H1 (cell line): Measurements from ENCODE around the gene DCTN1. TPM values are rescaled to one million over a fixed set of nuclear protein-coding genes. Genes with fewer than 3 reads are reported as not detected.

Source experiments
- CTCF ChIA-PET: fragments of 300-600 bp; sonication (Branson Sonifier 250); formaldehyde crosslinking; loops from one replicate; lab custom pipeline; 2021; ENCODE audit not compliant: partially characterized antibody; lab: Charles Lee
- POLR2A ChIA-PET: fragments of 300-600 bp; sonication (Branson Sonifier 250); formaldehyde crosslinking; loops from one replicate; lab custom pipeline; 2021; ENCODE audit warnings: inconsistent platforms; ENCODE audit not compliant: partially characterized antibody; lab: Charles Lee
- DNase-seq, 2 experiments: peaks; one replicate each; pipeline versions ENCODE4 v3.0.0 to v3.0.0-alpha.2; 2010 to 2022; ENCODE audit warnings: low spot score in 2 of 2, low read depth in 1 of 2, mixed read lengths in 1 of 2
- FAIRE-seq: peaks from 2 replicates; lab custom pipeline; 2011; peaks lifted over from hg19 to GRCh38; lab: Jason Lieb, UNC
- H2AFZ ChIP-seq: 2 replicates; pipeline ENCODE4 v1.8.1; 2012; ENCODE audit warnings: low read length, inconsistent platforms
- H2AK5ac ChIP-seq: 2 replicates; pipeline ENCODE4 v1.6.1; 2013; ENCODE audit warnings: low read depth, low read length
- H2BK120ac ChIP-seq: replicated peaks from 2 replicates; pipeline ENCODE3; 2013; ENCODE audit warnings: low read depth, low read length, inconsistent platforms
- H2BK12ac ChIP-seq: 2 replicates; pipeline ENCODE4 v1.6.1; 2013; ENCODE audit warnings: low read depth, low read length
- H2BK15ac ChIP-seq: 2 replicates; pipeline ENCODE4 v1.6.1; 2013; ENCODE audit warnings: low read length
- H2BK20ac ChIP-seq: 2 replicates; pipeline ENCODE4 v1.6.1; 2013; ENCODE audit warnings: low read length
- H2BK5ac ChIP-seq: 2 replicates; pipeline ENCODE4 v1.6.1; 2013; ENCODE audit warnings: low read depth, low read length
- H3K14ac ChIP-seq: 2 replicates; pipeline ENCODE4 v1.6.1; 2013; ENCODE audit warnings: inconsistent platforms; ENCODE audit not compliant: insufficient read length
- H3K18ac ChIP-seq: 2 replicates; pipeline ENCODE4 v1.6.1; 2013; ENCODE audit warnings: low read length; ENCODE audit errors: extremely low read depth
- H3K23ac ChIP-seq: 2 replicates; pipeline ENCODE4 v1.6.1; 2013; ENCODE audit warnings: inconsistent platforms; ENCODE audit not compliant: insufficient read length
- H3K23me2 ChIP-seq: 2 replicates; pipeline ENCODE4 v1.6.1; 2013; ENCODE audit warnings: low read depth, low read length
- H3K27ac ChIP-seq: 2 replicates; pipeline ENCODE4 v1.6.1; 2011; ENCODE audit warnings: low read depth, low read length, inconsistent platforms
- H3K27me3 ChIP-seq, 4 experiments: replicated peaks in 1 of 4; 1 replicate in 1 of 4; 2 replicates in 3 of 4; pipeline versions ENCODE4 v1.6.1 to v1.8.1; 2011 to 2013; ENCODE audit warnings: low read length in 3 of 4, mild to moderate bottlenecking in 3 of 4, inconsistent platforms in 2 of 4, mixed read lengths in 2 of 4, moderate library complexity in 1 of 4; ENCODE audit not compliant: control insufficient read depth in 3 of 4, insufficient read depth in 3 of 4; ENCODE audit errors: extremely low read depth in 1 of 4
- H3K36me3 ChIP-seq, 4 experiments: 2 replicates each; pipeline versions ENCODE4 v1.6.1 to v1.8.1; 2011 to 2013; ENCODE audit warnings: mild to moderate bottlenecking in 4 of 4, low read length in 3 of 4, moderate library complexity in 2 of 4, control low read depth in 1 of 4, inconsistent platforms in 1 of 4; ENCODE audit not compliant: insufficient read depth in 4 of 4, control insufficient read depth in 2 of 4
- H3K4ac ChIP-seq: replicated peaks from 2 replicates; pipeline ENCODE3; 2013; ENCODE audit warnings: low read length, low read depth, mixed read lengths, inconsistent platforms; ENCODE audit not compliant: insufficient read length
- H3K4me1 ChIP-seq, 4 experiments: replicated peaks in 1 of 4; 1 replicate in 1 of 4; 2 replicates in 3 of 4; pipeline versions ENCODE4 v1.6.1 to v1.8.1; 2011 to 2013; ENCODE audit warnings: low read length in 3 of 4, inconsistent platforms in 2 of 4, mixed read lengths in 1 of 4; ENCODE audit not compliant: insufficient read depth in 4 of 4, control insufficient read depth in 3 of 4
- H3K4me2 ChIP-seq, 2 experiments: 2 replicates each; pipeline versions ENCODE4 v1.6.1 to v1.8.1; 2011 to 2013; ENCODE audit warnings: low read depth in 2 of 2, low read length in 2 of 2, control low read depth in 1 of 2, inconsistent platforms in 1 of 2, mild to moderate bottlenecking in 1 of 2; ENCODE audit not compliant: insufficient read depth in 1 of 2
- H3K4me3 ChIP-seq, 4 experiments: fragments of 200-600, 300-600 bp in 1 of 4; sonication (generic), shearing (Covaris generic), sonication (Bioruptor Twin) in 1 of 4; 2 replicates each; pipeline versions ENCODE4 v1.5.1 to v1.8.1; 2011 to 2016; ENCODE audit warnings: low read length in 4 of 4, low read depth in 3 of 4, control low read depth in 2 of 4, inconsistent platforms in 2 of 4, mild to moderate bottlenecking in 2 of 4, mixed read lengths in 1 of 4, moderate library complexity in 1 of 4; ENCODE audit not compliant: insufficient read depth in 2 of 4; ENCODE audit errors: extremely low read depth in 1 of 4
- H3K56ac ChIP-seq: replicated peaks from 2 replicates; pipeline ENCODE3; 2013; ENCODE audit warnings: low read depth, mild to moderate bottlenecking, mixed read lengths, low read length, inconsistent platforms; ENCODE audit not compliant: insufficient read length
- H3K79me1 ChIP-seq: 2 replicates; pipeline ENCODE4 v1.6.1; 2013; ENCODE audit warnings: low read depth, low read length, control low read depth
- H3K79me2 ChIP-seq, 2 experiments: 2 replicates each; pipeline versions ENCODE4 v1.6.1 to v1.8.1; 2012 to 2013; ENCODE audit warnings: low read length in 2 of 2, mild to moderate bottlenecking in 2 of 2, inconsistent platforms in 1 of 2; ENCODE audit not compliant: insufficient read depth in 2 of 2, control insufficient read depth in 1 of 2
- H3K9ac ChIP-seq, 4 experiments: replicated peaks in 1 of 4; 1 replicate in 1 of 4; 2 replicates in 3 of 4; pipeline versions ENCODE4 v1.6.1 to v1.8.1; 2011 to 2013; ENCODE audit warnings: low read depth in 3 of 4, low read length in 3 of 4, control low read depth in 2 of 4, mild to moderate bottlenecking in 2 of 4, moderate library complexity in 2 of 4, inconsistent platforms in 1 of 4; ENCODE audit errors: extremely low read depth in 1 of 4
- H3K9me3 ChIP-seq, 2 experiments: 2 replicates each; pipeline versions ENCODE4 v1.6.1 to v1.8.1; 2012 to 2013; ENCODE audit warnings: mild to moderate bottlenecking in 2 of 2, moderate library complexity in 2 of 2, control low read depth in 1 of 2, inconsistent platforms in 1 of 2, low read depth in 1 of 2, low read length in 1 of 2, mixed read lengths in 1 of 2; ENCODE audit not compliant: insufficient read depth in 2 of 2
- H4K20me1 ChIP-seq, 2 experiments: replicated peaks in 1 of 2; 2 replicates each; pipeline versions ENCODE3 to v1.8.1; 2011 to 2013; ENCODE audit warnings: inconsistent platforms in 2 of 2, low read length in 2 of 2, mild to moderate bottlenecking in 1 of 2; ENCODE audit not compliant: insufficient read depth in 2 of 2, control insufficient read depth in 1 of 2
- H4K5ac ChIP-seq: 2 replicates; pipeline ENCODE4 v1.6.1; 2013; ENCODE audit warnings: low read length, low read depth, mixed read lengths, inconsistent platforms; ENCODE audit not compliant: insufficient read length
- H4K8ac ChIP-seq: 2 replicates; pipeline ENCODE4 v1.8.0; 2013; ENCODE audit warnings: mild to moderate bottlenecking, moderate library complexity, low read length, inconsistent platforms; ENCODE audit not compliant: insufficient read depth; ENCODE audit errors: extremely low read depth
- H4K91ac ChIP-seq: replicated peaks from 2 replicates; pipeline ENCODE3; 2013; ENCODE audit warnings: low read length, mixed read lengths, inconsistent platforms; ENCODE audit not compliant: insufficient read length
- CREB1 ChIP-seq: IDR thresholded peaks from 2 replicates; pipeline ENCODE4 v1.6.1; 2012; ENCODE audit warnings: inconsistent platforms
- HDAC2 ChIP-seq, 2 experiments: fragments of 300-600 bp in 1 of 2; sonication (generic) in 1 of 2; IDR thresholded peaks; 2 replicates each; pipeline ENCODE4 v1.6.1; 2011 to 2012; ENCODE audit warnings: low read depth in 2 of 2, low read length in 2 of 2, mild to moderate bottlenecking in 2 of 2, moderate library complexity in 2 of 2, borderline replicate concordance in 1 of 2, inconsistent platforms in 1 of 2
- JUND ChIP-seq: IDR thresholded peaks from 2 replicates; pipeline ENCODE4 v1.6.1; 2011; ENCODE audit warnings: mild to moderate bottlenecking, improper control_type of control experiment, low read length
- POU5F1 ChIP-seq: IDR thresholded peaks from 2 replicates; pipeline ENCODE4 v1.6.1; 2011; ENCODE audit warnings: low read depth, mild to moderate bottlenecking, low read length, moderate library complexity
- RXRA ChIP-seq: IDR thresholded peaks from 2 replicates; pipeline ENCODE4 v1.6.1; 2011; ENCODE audit warnings: low read depth, mild to moderate bottlenecking, low read length, moderate library complexity; ENCODE audit not compliant: insufficient read depth
- SP4 ChIP-seq: IDR thresholded peaks from 2 replicates; pipeline ENCODE4 v1.6.1; 2012; ENCODE audit warnings: low read length, inconsistent platforms
- TAF7 ChIP-seq: optimal IDR thresholded peaks from 2 replicates; pipeline ENCODE3; 2011; ENCODE audit warnings: low read depth, mild to moderate bottlenecking, inconsistent platforms, low read length, moderate library complexity, borderline replicate concordance
- TEAD4 ChIP-seq: IDR thresholded peaks from 2 replicates; pipeline ENCODE4 v1.6.1; 2012; ENCODE audit warnings: low read depth, low read length, inconsistent platforms, mixed read lengths
- WGBS, 2 experiments: shearing (Covaris generic) in 1 of 2; methylation state at CpG; one replicate each; pipeline versions ENCODE4 v1.1.6 to v1.1.7; 2013 to 2015; ENCODE audit warnings: low lambda C conversion rate in 2 of 2, mixed read lengths in 2 of 2, inconsistent platforms in 1 of 2, low coverage in 1 of 2, missing lambda C conversion rate in 1 of 2; ENCODE audit not compliant: insufficient replicate concordance in 2 of 2, insufficient coverage in 1 of 2, insufficient read length in 1 of 2; ENCODE audit errors: extremely low coverage in 1 of 2, missing lambda C conversion rate in 1 of 2; 5-methylcytosine and 5-hydroxymethylcytosine counted together
- polyA plus RNA-seq, 7 experiments: library from polyadenylated mRNA; depleted of rRNA in 3 of 7; stranded (reverse) in 5 of 7; unstranded in 2 of 7; fragments of >200 nt in 5 of 7; fragments of 200-250 nt in 2 of 7; gene quantifications; 1 replicate in 5 of 7; 2 replicates in 1 of 7; 4 replicates in 1 of 7; pipeline versions ENCODE4 v1.2.1 to v1.2.3, GENCODE V29; 2011 to 2013; ENCODE audit warnings: missing spikeins in 2 of 7, mixed read lengths in 2 of 7
- total RNA-seq: library from RNA; stranded (reverse); fragmentation: NEBNext Ultra II Directional; extraction: Animal tissue kit (Norgen Biotek cat#: 25700); gene quantifications from 2 replicates; pipeline ENCODE4 v1.2.1, GENCODE V29; 2021
- TF ChIP-seq, protein P1 (sequence below): IDR thresholded peaks from 2 replicates; pipeline ENCODE4 v1.6.1; 2011; ENCODE audit warnings: low read depth, mild to moderate bottlenecking, low read length; ENCODE audit not compliant: insufficient read depth
- TF ChIP-seq, protein P2 (sequence below): IDR thresholded peaks from 2 replicates; pipeline ENCODE4 v1.6.1; 2011; ENCODE audit warnings: low read length, improper control_type of control experiment
- TF ChIP-seq, protein P3 (sequence below): IDR thresholded peaks from 2 replicates; pipeline ENCODE4 v1.6.1; 2012; ENCODE audit warnings: inconsistent platforms

DCTN1 gene
- total and polyA plus RNA-seq, 2 of the 8 experiments (the other 6 are each of a cell fraction or from before 2014, with no cell fraction given), result 105 to 162 TPM

DNA sequence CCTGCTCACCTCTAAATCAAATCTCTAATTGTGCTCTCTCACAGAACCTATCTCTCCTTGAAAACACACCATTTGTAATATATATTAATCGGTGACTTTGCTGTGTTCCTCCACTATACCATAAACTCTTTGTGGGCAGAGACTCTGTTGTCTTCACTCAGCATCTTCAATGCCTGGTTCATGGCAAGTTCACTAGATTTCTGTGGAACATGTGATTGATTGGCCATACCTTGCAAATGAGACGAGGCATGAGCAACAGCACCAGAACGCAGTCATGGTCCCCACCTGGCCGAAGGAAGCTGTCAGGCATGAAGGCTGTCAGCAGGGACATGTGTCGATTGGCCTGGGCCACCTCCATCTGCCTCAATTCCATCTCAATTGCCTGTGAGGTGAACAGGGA lies 11.6 kb downstream of the DCTN1 start:
- no peak for DNase-seq
- CTCF ChIA-PET, result interaction anchor here (0.8 to 3.5 kb wide), 7 partner anchors 11 to 100 kb away, joined by 3 to 17 read pairs (median 4); no protein-coding TSS in a partner anchor
- no peak for TF ChIP-seq TAF7
- TF ChIP-seq, protein P1, sequence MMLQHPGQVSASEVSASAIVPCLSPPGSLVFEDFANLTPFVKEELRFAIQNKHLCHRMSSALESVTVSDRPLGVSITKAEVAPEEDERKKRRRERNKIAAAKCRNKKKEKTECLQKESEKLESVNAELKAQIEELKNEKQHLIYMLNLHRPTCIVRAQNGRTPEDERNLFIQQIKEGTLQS, result no peak
- TF ChIP-seq, protein P2, sequence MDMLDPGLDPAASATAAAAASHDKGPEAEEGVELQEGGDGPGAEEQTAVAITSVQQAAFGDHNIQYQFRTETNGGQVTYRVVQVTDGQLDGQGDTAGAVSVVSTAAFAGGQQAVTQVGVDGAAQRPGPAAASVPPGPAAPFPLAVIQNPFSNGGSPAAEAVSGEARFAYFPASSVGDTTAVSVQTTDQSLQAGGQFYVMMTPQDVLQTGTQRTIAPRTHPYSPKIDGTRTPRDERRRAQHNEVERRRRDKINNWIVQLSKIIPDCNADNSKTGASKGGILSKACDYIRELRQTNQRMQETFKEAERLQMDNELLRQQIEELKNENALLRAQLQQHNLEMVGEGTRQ, result no peak
- TF ChIP-seq, protein P3, sequence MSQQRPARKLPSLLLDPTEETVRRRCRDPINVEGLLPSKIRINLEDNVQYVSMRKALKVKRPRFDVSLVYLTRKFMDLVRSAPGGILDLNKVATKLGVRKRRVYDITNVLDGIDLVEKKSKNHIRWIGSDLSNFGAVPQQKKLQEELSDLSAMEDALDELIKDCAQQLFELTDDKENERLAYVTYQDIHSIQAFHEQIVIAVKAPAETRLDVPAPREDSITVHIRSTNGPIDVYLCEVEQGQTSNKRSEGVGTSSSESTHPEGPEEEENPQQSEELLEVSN, result no peak
- no peak for TF ChIP-seq POU5F1
- TF ChIP-seq TEAD4, result no peak
- no peak for TF ChIP-seq SP4
- TF ChIP-seq HDAC2 (IDR thresholded peaks at IDR 0.05; ENCODE audit: borderline replicate concordance in 1 of 2, low read depth in 2 of 2, low read length in 2 of 2), result no peak
- no peak for TF ChIP-seq RXRA
- no peak for TF ChIP-seq JUND
- no peak for TF ChIP-seq CREB1

More for the DNA sequence above, 11.6 kb downstream of the DCTN1 start:
- Histone ChIP-seq H3K27me3 (no peaks in the 10 kb centered on the region), H4K5ac (no peak overlapping the region), H3K9me3 (no peaks in the 10 kb centered on the region), H3K79me1 (peaks cover 12% of the 10 kb centered on the region), H4K20me1 (peaks cover 0 to 8% of the 10 kb centered on the region in 2 experiments), H4K8ac (no peak overlapping the region), H3K23me2 (no peaks in the 10 kb centered on the region), H3K18ac (no peak overlapping the region), H2BK20ac (no peak overlapping the region), H3K36me3 (peaks cover 55 to 78% (median 73%) of the 10 kb centered on the region in 4 experiments), H3K4me2 (no peak overlapping the region), H3K23ac (no peak overlapping the region), H3K14ac (no peak overlapping the region), H2BK15ac (no peak overlapping the region), H2BK120ac (no peak overlapping the region), H3K4ac (no peak overlapping the region), H4K91ac (no peak overlapping the region), H3K4me3 (no peak overlapping the region), H3K56ac (no peak overlapping the region), H3K4me1 (peaks cover 0 to 6% (median 2%) of the 10 kb centered on the region in 4 experiments; a peak in 6 of 7 replicates), H2BK5ac (no peak overlapping the region), H3K79me2 (peaks cover 0 to 12% of the 10 kb centered on the region in 2 experiments; a peak in 1 of 4 replicates), H2AFZ (no peak overlapping the region), H3K9ac (no peak overlapping the region), H2BK12ac (no peak overlapping the region), H3K27ac (no peak overlapping the region), H2AK5ac (no peak overlapping the region)
- POLR2A ChIA-PET, result interaction anchor here (4.0 kb wide), 1 partner anchor 11 kb away, joined by 18 read pairs; no protein-coding TSS in a partner anchor
- no peak for FAIRE-seq
- WGBS, 2 experiments, result 97% methylated on average over 5 of the region's 5 CpGs; no CpG with 5 or more reads in 1 of the 2 experiments
